Activated T-cell treated with anti-CD3 and anti-CD28 coated beads for 1 hour (primary cell): ENCODE measurements around the gene SRGAP1.
"Not testable (repeated sequence)": the region's sequence is repeated elsewhere in the genome, so short reads cannot be mapped to it uniquely, and the experiment has no call there.

Experiments used
- DNase-seq: peaks from one replicate; pipeline ENCODE4 v3.0.0-alpha.2; 2020; ENCODE audit warnings: low read depth

SRGAP1 gene

GRCh38 chr12:64085154-64085553 lies 240.7 kb downstream of the SRGAP1 start:
- DNase-seq, result no peak

GRCh38 chr12:64085996-64086395 lies 241.5 kb downstream of the SRGAP1 start:
- DNase-seq, result no peak

- no peak for DNase-seq
Measured at GRCh38 chr12:64086946-64087345, 242.4 kb downstream of the SRGAP1 start.

- DNase-seq, result no peak
Measured at GRCh38 chr12:64087761-64088160, 243.3 kb downstream of the SRGAP1 start.

GRCh38 chr12:64088431-64089349 lies 244.2 kb downstream of the SRGAP1 start:
- no peak for DNase-seq

GRCh38 chr12:64090047-64090446 lies 245.5 kb downstream of the SRGAP1 start:
- DNase-seq, result no peak

- DNase-seq, result no peak
Measured at GRCh38 chr12:64091186-64091585, 246.7 kb downstream of the SRGAP1 start.

- no peak for DNase-seq
Measured at GRCh38 chr12:64092507-64093196, 248.2 kb downstream of the SRGAP1 start.

- no peak for DNase-seq
Measured at GRCh38 chr12:64093689-64094088, 249.2 kb downstream of the SRGAP1 start.

GRCh38 chr12:64097366-64098105 lies 253.0 kb downstream of the SRGAP1 start:
- no peak for DNase-seq

GRCh38 chr12:64098709-64099354 lies 254.3 kb downstream of the SRGAP1 start:
- DNase-seq, result no peak

GRCh38 chr12:64099397-64099796 lies 254.9 kb downstream of the SRGAP1 start:
- no peak for DNase-seq

- no peak for DNase-seq
Measured at GRCh38 chr12:64102339-64102738, 257.8 kb downstream of the SRGAP1 start.

- no peak for DNase-seq
Measured at GRCh38 chr12:64103825-64104740, 259.6 kb downstream of the SRGAP1 start.

- DNase-seq, result no peak
Measured at GRCh38 chr12:64105026-64105425, 260.5 kb downstream of the SRGAP1 start.

- no peak for DNase-seq
Measured at GRCh38 chr12:64107776-64108175, 263.3 kb downstream of the SRGAP1 start.

GRCh38 chr12:64109706-64110105 lies 265.2 kb downstream of the SRGAP1 start:
- DNase-seq, result no peak

GRCh38 chr12:64110864-64111263 lies 266.4 kb downstream of the SRGAP1 start:
- no peak for DNase-seq

GRCh38 chr12:64116969-64117368 lies 272.5 kb downstream of the SRGAP1 start:
- DNase-seq, result no peak

- no peak for DNase-seq
Measured at GRCh38 chr12:64120568-64120967, 276.1 kb downstream of the SRGAP1 start.

GRCh38 chr12:64121086-64121485 lies 276.6 kb downstream of the SRGAP1 start:
- DNase-seq, result not testable (repeated sequence)
